IMR-90 (cell line): ENCODE data around the gene TMEM163. TPM values are rescaled to one million over a fixed set of nuclear protein-coding genes. Genes with fewer than 3 reads are reported as not detected.

Source experiments
- ATAC-seq: fragments of 200-7000 bp; cut with Tn5 transposase; 2 replicates; pipeline ENCODE4 v1.9.1; 2020; ENCODE audit warnings: low read depth, mild to moderate bottlenecking, moderate library complexity
- BruUV-seq: library from RNA; stranded (reverse); fragments of 400-500 nt; replicated peaks from 2 replicates; lab custom pipeline; 2021; lab: Mats Ljungman, UMichigan
- CTCF ChIA-PET: fragments of 300-600 bp; formaldehyde crosslinking; extraction: SDS; loops from one replicate; lab custom pipeline; 2021; ENCODE audit warnings: antibody characterized with exemption; lab: Yijun Ruan, JAX
- POLR2A ChIA-PET: fragments of 300-600 bp; sonication (Branson Sonifier 250); formaldehyde crosslinking; loops from one replicate; lab custom pipeline; 2022; ENCODE audit warnings: antibody characterized with exemption; ENCODE audit not compliant: unreplicated experiment; lab: Charles Lee
- DNase-seq: peaks from one replicate; pipeline ENCODE4 v3.0.0; 2013
- H2AFZ ChIP-seq: replicated peaks from 2 replicates; pipeline ENCODE3; 2013; ENCODE audit warnings: low read length, mild to moderate bottlenecking; ENCODE audit not compliant: poor library complexity
- H2AK5ac ChIP-seq: 2 replicates; pipeline ENCODE4 v1.6.1; 2013; ENCODE audit warnings: low read depth, low read length, inconsistent platforms
- H2AK9ac ChIP-seq: replicated peaks from 2 replicates; pipeline ENCODE3; 2013; ENCODE audit warnings: mild to moderate bottlenecking, low read depth, low read length, moderate library complexity; ENCODE audit not compliant: poor library complexity
- H2BK120ac ChIP-seq: 2 replicates; pipeline ENCODE4 v1.6.1; 2013; ENCODE audit warnings: low read depth, low read length, inconsistent platforms
- H2BK15ac ChIP-seq: 3 replicates; pipeline ENCODE4 v1.6.1; 2013; ENCODE audit warnings: low read depth, low read length, inconsistent platforms
- H2BK20ac ChIP-seq: 2 replicates; pipeline ENCODE4 v1.6.1; 2013; ENCODE audit warnings: low read depth, mild to moderate bottlenecking, inconsistent platforms, low read length, moderate library complexity
- H2BK5ac ChIP-seq: 2 replicates; pipeline ENCODE4 v1.6.1; 2013; ENCODE audit warnings: mild to moderate bottlenecking, low read depth, low read length, inconsistent platforms; ENCODE audit not compliant: poor library complexity, severe bottlenecking
- H3K14ac ChIP-seq: replicated peaks from 2 replicates; pipeline ENCODE4 v1.6.1; 2013; ENCODE audit warnings: low read depth, low read length, inconsistent platforms
- H3K18ac ChIP-seq: 2 replicates; pipeline ENCODE4 v1.6.1; 2013; ENCODE audit warnings: low read depth, low read length, control low read depth
- H3K23ac ChIP-seq: 2 replicates; pipeline ENCODE4 v1.6.1; 2013; ENCODE audit warnings: low read depth, low read length, inconsistent platforms
- H3K27ac ChIP-seq: 2 replicates; pipeline ENCODE4 v1.5.1; 2013; ENCODE audit warnings: mild to moderate bottlenecking, control low read depth, low read length; ENCODE audit not compliant: insufficient read depth
- H3K27me3 ChIP-seq: 2 replicates; pipeline ENCODE4 v1.6.1; 2013; ENCODE audit warnings: low read length; ENCODE audit not compliant: control insufficient read depth, insufficient read depth
- H3K36me3 ChIP-seq: 2 replicates; pipeline ENCODE4 v1.6.1; 2013; ENCODE audit warnings: low read length, mixed read lengths; ENCODE audit not compliant: control insufficient read depth, insufficient read depth
- H3K4ac ChIP-seq: 2 replicates; pipeline ENCODE4 v1.6.1; 2013; ENCODE audit warnings: low read depth, low read length, inconsistent platforms
- H3K4me1 ChIP-seq: 2 replicates; pipeline ENCODE4 v1.6.1; 2013; ENCODE audit warnings: low read length, mixed read lengths; ENCODE audit not compliant: control insufficient read depth, insufficient read depth
- H3K4me2 ChIP-seq: 2 replicates; pipeline ENCODE4 v1.6.1; 2013; ENCODE audit warnings: low read depth, mild to moderate bottlenecking, control low read depth, low read length, moderate library complexity
- H3K4me3 ChIP-seq: 2 replicates; pipeline ENCODE4 v1.5.1; 2013; ENCODE audit warnings: low read depth, mild to moderate bottlenecking, control low read depth, low read length, moderate library complexity; ENCODE audit not compliant: insufficient read depth
- H3K56ac ChIP-seq: 2 replicates; pipeline ENCODE4 v1.6.1; 2013; ENCODE audit warnings: low read length, inconsistent platforms; ENCODE audit not compliant: insufficient read depth; ENCODE audit errors: extremely low read depth
- H3K79me1 ChIP-seq, 2 experiments: 2 replicates each; pipeline ENCODE4 v1.6.1; 2013; ENCODE audit warnings: low read length in 2 of 2, inconsistent platforms in 1 of 2, low read depth in 1 of 2
- H3K9ac ChIP-seq: 2 replicates; pipeline ENCODE4 v1.6.1; 2013; ENCODE audit warnings: low read depth, low read length, control low read depth
- H3K9me1 ChIP-seq: 2 replicates; pipeline ENCODE4 v1.6.1; 2013; ENCODE audit warnings: low read length, inconsistent platforms; ENCODE audit not compliant: insufficient read depth
- H3K9me3 ChIP-seq: 2 replicates; pipeline ENCODE4 v1.6.1; 2013; ENCODE audit warnings: low read length; ENCODE audit not compliant: control insufficient read depth, insufficient read depth
- H4K20me1 ChIP-seq: 2 replicates; pipeline ENCODE4 v1.6.1; 2013; ENCODE audit warnings: low read length, inconsistent platforms; ENCODE audit not compliant: insufficient read depth
- H4K5ac ChIP-seq: 2 replicates; pipeline ENCODE4 v1.6.1; 2013; ENCODE audit warnings: mild to moderate bottlenecking, low read depth, low read length, control low read depth
- H4K8ac ChIP-seq, 2 experiments: 2 replicates each; pipeline ENCODE4 v1.6.1; 2013; ENCODE audit warnings: low read depth in 2 of 2, low read length in 2 of 2, control low read depth in 1 of 2, inconsistent platforms in 1 of 2
- H4K91ac ChIP-seq: 2 replicates; pipeline ENCODE4 v1.6.1; 2013; ENCODE audit warnings: low read depth, low read length, inconsistent platforms; ENCODE audit not compliant: insufficient read depth
- BHLHE40 ChIP-seq: fragments of 150-350 bp; IDR thresholded peaks from 2 replicates; pipeline ENCODE4 v1.6.1; 2016; ENCODE audit warnings: mild to moderate bottlenecking, low read depth, low read length
- CEBPB ChIP-seq: IDR thresholded peaks from 2 replicates; pipeline ENCODE4 v1.6.1; 2012; ENCODE audit warnings: low read depth, low read length, improper control_type of control experiment
- CHD1 ChIP-seq: IDR thresholded peaks from 2 replicates; pipeline ENCODE4 v1.6.1; 2012; ENCODE audit warnings: low read depth, low read length, improper control_type of control experiment
- FOS ChIP-seq: fragments of 150-350 bp; IDR thresholded peaks from 2 replicates; pipeline ENCODE4 v1.6.1; 2016; ENCODE audit warnings: low read depth, low read length
- MAFK ChIP-seq: IDR thresholded peaks from 2 replicates; pipeline ENCODE4 v1.6.1; 2012; ENCODE audit warnings: low read depth, low read length, improper control_type of control experiment
- MAZ ChIP-seq: IDR thresholded peaks from 2 replicates; pipeline ENCODE4 v1.6.1; 2012; ENCODE audit warnings: low read depth, mild to moderate bottlenecking, low read length, improper control_type of control experiment, moderate library complexity, borderline replicate concordance
- MXI1 ChIP-seq: IDR thresholded peaks from 2 replicates; pipeline ENCODE4 v1.6.1; 2012; ENCODE audit warnings: low read depth, mild to moderate bottlenecking, low read length, moderate library complexity, borderline replicate concordance
- NFE2L2 ChIP-seq: fragments of 150-350 bp; IDR thresholded peaks from 2 replicates; pipeline ENCODE4 v1.6.1; 2016; ENCODE audit warnings: low read depth, mild to moderate bottlenecking, low read length
- POLR2A ChIP-seq: IDR thresholded peaks from 2 replicates; pipeline ENCODE4 v1.6.1; 2012; ENCODE audit warnings: mild to moderate bottlenecking, low read depth, low read length
- RAD21 ChIP-seq: IDR thresholded peaks from 2 replicates; pipeline ENCODE4 v1.6.1; 2012; ENCODE audit warnings: low read length, improper control_type of control experiment
- RCOR1 ChIP-seq: IDR thresholded peaks from 2 replicates; pipeline ENCODE4 v1.6.1; 2012; ENCODE audit warnings: mild to moderate bottlenecking, low read length, improper control_type of control experiment; ENCODE audit not compliant: insufficient replicate concordance
- RFX5 ChIP-seq: IDR thresholded peaks from 2 replicates; pipeline ENCODE4 v1.8.0; 2012; ENCODE audit warnings: low read depth, mild to moderate bottlenecking, low read length, moderate library complexity
- SMC3 ChIP-seq: fragments of 150-350 bp; IDR thresholded peaks from 2 replicates; pipeline ENCODE4 v1.6.1; 2016; ENCODE audit warnings: low read depth, mild to moderate bottlenecking, antibody characterized with exemption, low read length, moderate library complexity
- WGBS, 2 experiments: methylation state at CpG; one replicate each; pipeline versions ENCODE4 v1.1.5 to v1.1.7; 2013; ENCODE audit warnings: missing lambda C conversion rate in 2 of 2; ENCODE audit not compliant: insufficient read length in 1 of 2; ENCODE audit errors: extremely low coverage in 2 of 2; 5-methylcytosine and 5-hydroxymethylcytosine counted together
- dilution Hi-C: fragments of 300-500 bp; cut with HindIII; formaldehyde crosslinking; loops from one replicate; pipeline ENCODE4 v1.14.3; 2018; ENCODE audit warnings: low sequenced_read_pairs; ENCODE audit not compliant: unreplicated experiment
- in situ Hi-C: fragments of 300-500 bp; cut with MboI; formaldehyde crosslinking; loops from 3 replicates; pipeline ENCODE4 v1.14.3; 2019; ENCODE audit warnings: low sequenced_read_pairs, inconsistent platforms, mixed read lengths
- intact Hi-C: fragments of 100-400 bp; cut with micrococcal nuclease; formaldehyde crosslinking; loops from 2 replicates; pipeline ENCODE4 v1.10.0; 2022
- polyA plus RNA-seq, 3 experiments: library from polyadenylated mRNA; depleted of rRNA; stranded (reverse); fragments of >200 nt; gene quantifications; 2 replicates each; pipeline ENCODE4 v1.2.3, GENCODE V29; 2012; ENCODE audit warnings: low replicate concordance in 1 of 3
- total RNA-seq: library from RNA; depleted of rRNA; stranded (reverse); fragments of >200 nt; gene quantifications from 2 replicates; pipeline ENCODE4 v1.2.3, GENCODE V29; 2012
- TF ChIP-seq, protein P1 (sequence below): fragments of 150-350 bp; IDR thresholded peaks from 2 replicates; pipeline ENCODE4 v1.6.1; 2017; ENCODE audit warnings: mild to moderate bottlenecking, antibody characterized with exemption, low read length, low read depth
- TF ChIP-seq, protein P2 (sequence below): conservative IDR thresholded peaks from 2 replicates; pipeline ENCODE4 v1.5.1; 2012; ENCODE audit warnings: mild to moderate bottlenecking, low read depth, low read length, improper control_type of control experiment
- TF ChIP-seq, protein P3 (sequence below): fragments of 150-350 bp; IDR thresholded peaks from 2 replicates; pipeline ENCODE4 v1.6.1; 2016; ENCODE audit warnings: low read depth, mild to moderate bottlenecking, low read length, moderate library complexity, borderline replicate concordance

Gene TMEM163
- total and polyA plus RNA-seq, 2 of the 4 experiments (the other 2 are of a cell fraction), result not detected

DNA sequence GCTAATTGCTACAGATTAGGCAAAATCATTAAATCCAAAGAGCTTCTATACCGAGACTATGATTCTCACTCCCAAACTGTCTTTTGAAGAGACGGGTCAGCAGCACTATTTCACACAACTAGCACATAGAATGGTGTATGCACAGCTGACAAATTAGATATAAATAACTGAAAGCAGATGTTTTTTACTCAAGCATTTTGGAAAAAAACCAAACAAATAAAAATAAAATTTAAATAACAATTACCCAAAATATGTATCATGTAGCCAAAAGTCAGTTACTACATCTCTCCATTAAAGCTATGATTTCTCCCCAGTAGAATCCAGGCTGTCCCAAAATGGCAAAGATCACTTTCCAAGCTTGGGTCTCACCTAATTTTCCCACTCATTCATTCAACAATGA, 107.9 kb downstream of the TMEM163 start:
- H4K91ac ChIP-seq, result no peak overlapping the region
- DNase-seq, result no peak
- H4K20me1 ChIP-seq, result no peaks in the 10 kb centered on the region
- no peaks in the 10 kb centered on the region for H3K79me1 ChIP-seq
- H3K4ac ChIP-seq, result no peak overlapping the region
- CTCF ChIA-PET, result no interaction called here
- in situ Hi-C loops, result no loop called here
- H2BK120ac ChIP-seq, result no peak overlapping the region
- no peak overlapping the region for H2BK15ac ChIP-seq
- H2BK20ac ChIP-seq, result no peak overlapping the region
- H3K4me3 ChIP-seq, result no peak overlapping the region
- no peak overlapping the region for H4K5ac ChIP-seq
- POLR2A ChIA-PET, result no interaction called here
- TF ChIP-seq SMC3, result no peak
- TF ChIP-seq, protein P1, sequence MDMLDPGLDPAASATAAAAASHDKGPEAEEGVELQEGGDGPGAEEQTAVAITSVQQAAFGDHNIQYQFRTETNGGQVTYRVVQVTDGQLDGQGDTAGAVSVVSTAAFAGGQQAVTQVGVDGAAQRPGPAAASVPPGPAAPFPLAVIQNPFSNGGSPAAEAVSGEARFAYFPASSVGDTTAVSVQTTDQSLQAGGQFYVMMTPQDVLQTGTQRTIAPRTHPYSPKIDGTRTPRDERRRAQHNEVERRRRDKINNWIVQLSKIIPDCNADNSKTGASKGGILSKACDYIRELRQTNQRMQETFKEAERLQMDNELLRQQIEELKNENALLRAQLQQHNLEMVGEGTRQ, result no peak
- TF ChIP-seq RAD21, result no peak
- TF ChIP-seq BHLHE40, result no peak
- no peak for TF ChIP-seq RFX5
- TF ChIP-seq MXI1, result no peak
- TF ChIP-seq, protein P2, sequence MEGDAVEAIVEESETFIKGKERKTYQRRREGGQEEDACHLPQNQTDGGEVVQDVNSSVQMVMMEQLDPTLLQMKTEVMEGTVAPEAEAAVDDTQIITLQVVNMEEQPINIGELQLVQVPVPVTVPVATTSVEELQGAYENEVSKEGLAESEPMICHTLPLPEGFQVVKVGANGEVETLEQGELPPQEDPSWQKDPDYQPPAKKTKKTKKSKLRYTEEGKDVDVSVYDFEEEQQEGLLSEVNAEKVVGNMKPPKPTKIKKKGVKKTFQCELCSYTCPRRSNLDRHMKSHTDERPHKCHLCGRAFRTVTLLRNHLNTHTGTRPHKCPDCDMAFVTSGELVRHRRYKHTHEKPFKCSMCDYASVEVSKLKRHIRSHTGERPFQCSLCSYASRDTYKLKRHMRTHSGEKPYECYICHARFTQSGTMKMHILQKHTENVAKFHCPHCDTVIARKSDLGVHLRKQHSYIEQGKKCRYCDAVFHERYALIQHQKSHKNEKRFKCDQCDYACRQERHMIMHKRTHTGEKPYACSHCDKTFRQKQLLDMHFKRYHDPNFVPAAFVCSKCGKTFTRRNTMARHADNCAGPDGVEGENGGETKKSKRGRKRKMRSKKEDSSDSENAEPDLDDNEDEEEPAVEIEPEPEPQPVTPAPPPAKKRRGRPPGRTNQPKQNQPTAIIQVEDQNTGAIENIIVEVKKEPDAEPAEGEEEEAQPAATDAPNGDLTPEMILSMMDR, result no peak
- no peak for TF ChIP-seq NFE2L2
- TF ChIP-seq FOS, result no peak
- TF ChIP-seq, protein P3, sequence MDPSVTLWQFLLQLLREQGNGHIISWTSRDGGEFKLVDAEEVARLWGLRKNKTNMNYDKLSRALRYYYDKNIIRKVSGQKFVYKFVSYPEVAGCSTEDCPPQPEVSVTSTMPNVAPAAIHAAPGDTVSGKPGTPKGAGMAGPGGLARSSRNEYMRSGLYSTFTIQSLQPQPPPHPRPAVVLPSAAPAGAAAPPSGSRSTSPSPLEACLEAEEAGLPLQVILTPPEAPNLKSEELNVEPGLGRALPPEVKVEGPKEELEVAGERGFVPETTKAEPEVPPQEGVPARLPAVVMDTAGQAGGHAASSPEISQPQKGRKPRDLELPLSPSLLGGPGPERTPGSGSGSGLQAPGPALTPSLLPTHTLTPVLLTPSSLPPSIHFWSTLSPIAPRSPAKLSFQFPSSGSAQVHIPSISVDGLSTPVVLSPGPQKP, result no peak
- no peak for TF ChIP-seq MAZ
- TF ChIP-seq CHD1, result no peak
- TF ChIP-seq MAFK, result no peak
- no peak for TF ChIP-seq CEBPB
- TF ChIP-seq RCOR1, result no peak
- no peak for TF ChIP-seq POLR2A
- H4K8ac ChIP-seq, result no peak overlapping the region
- H3K27ac ChIP-seq, result no peak overlapping the region
- BruUV-seq, result no TSS peak
- no peak overlapping the region for H3K56ac ChIP-seq
- H3K27me3 ChIP-seq, result no peaks in the 10 kb centered on the region
- no peak overlapping the region for H2AK5ac ChIP-seq
- no peak for ATAC-seq
- intact Hi-C loops, result no loop called here
- no CpG with 5 or more reads among the region's 2 CpGs for WGBS, 2 experiments
- H3K23ac ChIP-seq, result no peak overlapping the region
- H3K9me3 ChIP-seq, result peaks cover 3% of the 10 kb centered on the region; the same call in 1 of the 2 replicates
- no peak overlapping the region for H3K14ac ChIP-seq
- no peak overlapping the region for H2BK5ac ChIP-seq
- H3K4me2 ChIP-seq, result no peak overlapping the region
- H2AK9ac ChIP-seq, result no peak overlapping the region
- no peak overlapping the region for H2AFZ ChIP-seq
- no peaks in the 10 kb centered on the region for H3K36me3 ChIP-seq
- H3K9ac ChIP-seq, result no peak overlapping the region
- dilution Hi-C loops, result no loop called here
- no peaks in the 10 kb centered on the region for H3K4me1 ChIP-seq
- H3K18ac ChIP-seq, result no peak overlapping the region
- no peaks in the 10 kb centered on the region for H3K9me1 ChIP-seq
